RWPE2 (cell line): ENCODE data around the gene GNG12.

Experiments
- ATAC-seq: fragments of 200-7000 bp; cut with Tn5 transposase; 3 replicates; pipeline ENCODE4 v1.9.1; 2021; ENCODE audit warnings: low read depth
- DNase-seq: peaks from one replicate; pipeline ENCODE4 v3.0.0-alpha.2; 2020; ENCODE audit warnings: low spot score
- H3K27ac ChIP-seq: fragments of 450-650 bp; 2 replicates; pipeline ENCODE4 v1.5.1; 2017; ENCODE audit warnings: mild to moderate bottlenecking; ENCODE audit not compliant: poor library complexity, severe bottlenecking
- H3K27me3 ChIP-seq: fragments of 250-450 bp; sonication (Bioruptor Pico); 2 replicates; pipeline ENCODE4 v1.5.1; 2021; ENCODE audit warnings: mild to moderate bottlenecking, moderate library complexity; ENCODE audit not compliant: insufficient read depth, poor library complexity, severe bottlenecking
- H3K36me3 ChIP-seq: fragments of 250-450 bp; sonication (Bioruptor Pico); 2 replicates; pipeline ENCODE4 v1.5.1; 2020; ENCODE audit warnings: low read depth, mild to moderate bottlenecking, moderate library complexity
- H3K4me1 ChIP-seq: fragments of 250-450 bp; sonication (Bioruptor Pico); 2 replicates; pipeline ENCODE4 v1.5.1; 2021; ENCODE audit warnings: mild to moderate bottlenecking, moderate library complexity; ENCODE audit not compliant: insufficient read depth, poor library complexity, severe bottlenecking
- H3K4me3 ChIP-seq: fragments of 250-450 bp; sonication (Bioruptor Pico); 2 replicates; pipeline ENCODE4 v1.5.1; 2021; ENCODE audit warnings: mild to moderate bottlenecking, moderate library complexity; ENCODE audit not compliant: severe bottlenecking
- H3K9me3 ChIP-seq: fragments of 250-450 bp; sonication (Bioruptor Pico); 2 replicates; pipeline ENCODE4 v1.5.1; 2021; ENCODE audit warnings: mild to moderate bottlenecking, moderate library complexity; ENCODE audit not compliant: severe bottlenecking
- TF ChIP-seq, protein P1 (sequence below): fragments of 450-650 bp; IDR thresholded peaks from one replicate; pipeline ENCODE4 v1.5.1; 2017; ENCODE audit warnings: mild to moderate bottlenecking, moderate library complexity; ENCODE audit not compliant: poor library complexity, severe bottlenecking

GNG12 gene

DNA sequence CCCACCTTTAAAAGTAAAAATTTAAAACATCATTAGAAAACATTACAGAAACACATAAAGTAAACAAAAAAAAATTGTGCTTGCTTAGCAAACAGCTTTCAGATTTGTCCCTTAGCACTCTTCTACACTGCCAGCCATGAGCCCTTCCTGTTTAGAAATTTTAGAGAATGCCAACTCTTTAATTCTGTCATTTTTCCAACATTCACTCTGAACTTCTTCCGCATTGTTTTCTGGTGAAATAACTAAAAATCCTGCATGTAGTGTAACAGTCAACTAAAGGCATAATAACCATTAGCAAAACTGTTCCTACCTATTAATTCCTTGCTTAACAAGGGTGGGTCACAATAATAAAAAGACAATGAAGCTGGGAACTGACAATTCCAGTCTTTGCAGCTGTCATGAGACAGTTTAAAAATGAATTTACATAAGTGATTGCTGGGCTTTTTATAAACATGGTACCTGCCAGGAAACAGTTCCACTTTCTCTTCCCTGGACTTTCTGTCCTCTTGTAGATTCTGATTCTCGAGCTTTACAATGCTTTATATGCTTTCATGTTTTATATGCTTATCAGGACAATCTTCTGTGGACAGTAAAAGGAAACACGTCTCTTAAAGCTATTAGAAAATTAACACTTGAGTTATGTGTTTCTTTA is 19.0 kb downstream of the GNG12 start:
- ATAC-seq (no peak; the same call in 2 of the 3 replicates), DNase-seq (no peak)
- Histone ChIP-seq H3K36me3 (0 out of 2 replicates have a peak, but pooled peaks cover 4% of the 10 kb centered on the region), H3K4me1 (peaks cover 31% of the 10 kb centered on the region), H3K4me3 (no peak overlapping the region), H3K27ac (peak overlapping the region; percentile 40), H3K27me3 (no peaks in the 10 kb centered on the region), H3K9me3 (no peaks in the 10 kb centered on the region)
- TF ChIP-seq, protein P1, sequence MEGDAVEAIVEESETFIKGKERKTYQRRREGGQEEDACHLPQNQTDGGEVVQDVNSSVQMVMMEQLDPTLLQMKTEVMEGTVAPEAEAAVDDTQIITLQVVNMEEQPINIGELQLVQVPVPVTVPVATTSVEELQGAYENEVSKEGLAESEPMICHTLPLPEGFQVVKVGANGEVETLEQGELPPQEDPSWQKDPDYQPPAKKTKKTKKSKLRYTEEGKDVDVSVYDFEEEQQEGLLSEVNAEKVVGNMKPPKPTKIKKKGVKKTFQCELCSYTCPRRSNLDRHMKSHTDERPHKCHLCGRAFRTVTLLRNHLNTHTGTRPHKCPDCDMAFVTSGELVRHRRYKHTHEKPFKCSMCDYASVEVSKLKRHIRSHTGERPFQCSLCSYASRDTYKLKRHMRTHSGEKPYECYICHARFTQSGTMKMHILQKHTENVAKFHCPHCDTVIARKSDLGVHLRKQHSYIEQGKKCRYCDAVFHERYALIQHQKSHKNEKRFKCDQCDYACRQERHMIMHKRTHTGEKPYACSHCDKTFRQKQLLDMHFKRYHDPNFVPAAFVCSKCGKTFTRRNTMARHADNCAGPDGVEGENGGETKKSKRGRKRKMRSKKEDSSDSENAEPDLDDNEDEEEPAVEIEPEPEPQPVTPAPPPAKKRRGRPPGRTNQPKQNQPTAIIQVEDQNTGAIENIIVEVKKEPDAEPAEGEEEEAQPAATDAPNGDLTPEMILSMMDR: no peak

DNA sequence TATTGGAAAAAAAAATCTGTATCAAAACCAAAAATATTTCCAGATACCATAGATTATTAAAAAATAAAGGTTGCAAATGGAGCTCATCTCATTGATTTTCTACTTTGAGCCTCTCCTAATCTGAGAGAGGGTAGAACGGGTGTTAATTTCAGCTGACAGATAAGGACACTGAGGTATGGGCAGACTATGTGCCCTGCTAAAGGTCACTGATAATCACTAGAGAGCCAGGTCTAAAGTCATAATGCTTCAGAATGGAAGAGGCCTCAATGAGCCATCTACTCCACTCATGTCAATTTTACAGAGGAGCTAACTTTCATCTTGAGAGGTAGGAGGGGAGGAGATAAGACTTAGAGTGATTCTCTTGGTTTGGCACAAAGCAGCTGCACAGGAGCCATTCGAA is 21.0 kb downstream of the GNG12 start:
- H3K27me3 ChIP-seq: no peaks in the 10 kb centered on the region
- no peak for ATAC-seq
- TF ChIP-seq, protein P1: no peak
- peaks cover 8% of the 10 kb centered on the region; the same call in 1 of the 2 replicates for H3K36me3 ChIP-seq
- no peak overlapping the region for H3K27ac ChIP-seq
- peaks cover 24% of the 10 kb centered on the region for H3K4me1 ChIP-seq
- no peaks in the 10 kb centered on the region for H3K9me3 ChIP-seq
- no peak overlapping the region for H3K4me3 ChIP-seq
- DNase-seq: no peak

DNA sequence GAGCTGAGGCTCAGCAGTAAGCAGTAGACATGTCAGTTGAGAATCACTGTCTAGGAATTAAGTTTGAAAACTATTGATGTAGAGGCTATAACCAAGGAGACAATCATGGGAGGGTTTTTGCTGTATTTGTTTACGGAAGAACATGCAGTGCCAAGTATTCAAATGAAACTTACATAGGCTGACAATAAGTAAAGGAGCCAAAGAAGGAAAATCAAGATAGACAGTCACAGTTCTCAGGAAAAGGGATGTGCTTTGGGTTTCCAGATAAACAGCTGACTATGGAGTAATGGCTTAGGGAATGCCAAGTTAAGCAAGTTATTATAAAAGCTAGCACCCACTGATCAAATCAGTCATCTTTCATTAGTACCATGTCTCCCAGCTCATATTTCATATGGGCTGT is 21.5 kb downstream of the GNG12 start:
- ATAC-seq: no peak
- Histone ChIP-seq H3K9me3 (no peaks in the 10 kb centered on the region), H3K36me3 (peaks cover 6% of the 10 kb centered on the region; the same call in 1 of the 2 replicates), H3K27ac (no peak overlapping the region), H3K4me1 (peaks cover 24% of the 10 kb centered on the region), H3K27me3 (no peaks in the 10 kb centered on the region), H3K4me3 (no peak overlapping the region)
- no peak for DNase-seq
- TF ChIP-seq, protein P1: no peak

DNA sequence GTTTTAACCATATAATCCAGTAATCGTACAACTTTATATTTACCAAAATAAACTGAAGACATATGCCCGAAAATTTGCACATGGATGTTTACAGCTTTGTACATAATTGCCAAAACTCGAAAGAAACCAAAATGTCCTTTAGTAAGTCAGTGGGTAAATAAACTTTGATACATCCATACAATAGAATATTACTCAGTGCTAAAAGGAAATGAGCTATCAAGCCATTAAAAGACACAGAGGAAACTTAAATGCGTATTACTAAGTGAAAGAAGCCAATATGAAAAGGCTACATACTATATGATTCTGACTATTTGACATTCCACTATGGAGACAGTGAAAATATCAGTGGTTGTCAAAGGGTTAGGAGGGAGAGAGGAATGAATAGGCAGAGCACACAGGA is 23.4 kb downstream of the GNG12 start:
- DNase-seq: no peak
- ATAC-seq: no peak
- TF ChIP-seq, protein P1: no peak

DNA sequence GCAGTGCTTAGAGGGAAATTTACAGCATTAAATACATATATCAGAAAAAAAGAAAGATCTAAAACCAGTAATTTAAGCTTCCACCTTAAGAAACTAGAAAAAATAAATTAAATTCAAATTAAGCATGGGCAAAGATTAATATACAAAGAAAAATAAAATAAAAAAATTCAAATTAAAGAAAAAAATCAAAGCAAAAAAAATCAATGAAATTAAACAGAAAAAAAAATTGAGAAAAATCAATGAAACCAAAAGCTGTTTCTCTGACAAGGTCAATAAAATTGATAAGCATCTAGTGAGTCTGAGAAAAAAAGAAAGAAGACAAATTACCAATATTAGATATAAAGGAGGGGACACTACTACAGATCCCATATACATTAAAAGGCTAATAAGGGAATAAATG is 26.0 kb downstream of the GNG12 start:
- ATAC-seq: no peak

More for the DNA sequence above, 23.4 kb downstream of the GNG12 start:
- no peaks in the 10 kb centered on the region for H3K27me3 ChIP-seq
- H3K9me3 ChIP-seq: no peaks in the 10 kb centered on the region
- no peak overlapping the region for H3K27ac ChIP-seq
- peaks cover 8% of the 10 kb centered on the region for H3K4me1 ChIP-seq
- H3K36me3 ChIP-seq: peaks cover 4% of the 10 kb centered on the region; the same call in 1 of the 2 replicates
- H3K4me3 ChIP-seq: no peak overlapping the region

More for the DNA sequence above, 26.0 kb downstream of the GNG12 start:
- Histone ChIP-seq H3K4me3 (no peak overlapping the region), H3K27ac (no peak overlapping the region), H3K27me3 (no peaks in the 10 kb centered on the region), H3K9me3 (no peaks in the 10 kb centered on the region), H3K4me1 (peaks cover 11% of the 10 kb centered on the region), H3K36me3 (peaks cover 4% of the 10 kb centered on the region; the same call in 1 of the 2 replicates)
- TF ChIP-seq, protein P1: no peak
- DNase-seq: no peak
